ENCODE measurements around the gene IFIT1. TPM values are rescaled to one million over a fixed set of nuclear protein-coding genes. Genes with fewer than 3 reads are reported as not detected.
"Not testable (repeated sequence)": the region's sequence is repeated elsewhere in the genome, so short reads cannot be mapped to it uniquely, and the experiment has no call there.

Gene IFIT1
- total RNA-seq, 1 donor from 2014 or later, result 13.2 TPM

DNA sequence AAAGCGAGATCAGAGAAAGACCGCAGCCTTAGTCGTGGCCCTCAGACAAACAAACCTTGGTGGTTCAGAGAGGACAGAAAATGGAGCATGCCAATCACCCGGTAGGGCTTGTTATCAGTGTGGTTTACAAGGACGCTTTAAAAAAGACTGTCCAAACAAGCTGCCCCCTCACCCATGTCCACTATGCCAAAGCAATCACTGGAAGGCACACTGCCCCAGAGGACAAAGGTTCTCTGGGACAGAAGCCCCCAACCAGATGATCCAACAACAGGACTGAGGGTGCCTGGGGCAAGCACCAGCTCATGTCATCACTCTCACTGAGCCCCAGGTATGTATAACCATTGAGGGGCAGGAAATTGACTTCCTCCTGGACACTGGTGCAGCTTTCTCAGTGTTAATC, 16.9 kb downstream of the IFIT1 start:
- not testable (repeated sequence) for H3K27me3 Mint-ChIP-seq (ENCODE audit: insufficient read depth, low read depth); H3K4me1 Mint-ChIP-seq; H2AFZ ChIP-seq (replicated peaks); H4K20me1 ChIP-seq (ENCODE audit: low read depth); H3K4me3 ChIP-seq; H3K9me3 Mint-ChIP-seq; H3K4me3 Mint-ChIP-seq; DNase-seq (ENCODE audit: low spot score); H3K9ac ChIP-seq; H3K4me2 ChIP-seq; H3K36me3 ChIP-seq; H3K27ac Mint-ChIP-seq; H3K9me3 ChIP-seq (ENCODE audit: low read depth); H3K79me2 ChIP-seq (ENCODE audit: low read depth); H3K4me1 ChIP-seq; H3F3A ChIP-seq (ENCODE audit: low read depth); H3K27ac ChIP-seq; H3K27me3 ChIP-seq
- peaks cover 20% of the 10 kb centered on the region for H3K36me3 Mint-ChIP-seq

- H3K9ac ChIP-seq; H3K27me3 ChIP-seq; H3K4me1 ChIP-seq; DNase-seq (ENCODE audit: low spot score); H3K4me1 Mint-ChIP-seq; H3K27ac Mint-ChIP-seq; H3K36me3 ChIP-seq; H3K79me2 ChIP-seq (ENCODE audit: low read depth); H3K9me3 Mint-ChIP-seq; H3K27me3 Mint-ChIP-seq (ENCODE audit: insufficient read depth, low read depth); H3K4me2 ChIP-seq; H3K4me3 ChIP-seq; H4K20me1 ChIP-seq (ENCODE audit: low read depth); H3K27ac ChIP-seq; H3K9me3 ChIP-seq (ENCODE audit: low read depth); H3K4me3 Mint-ChIP-seq; H2AFZ ChIP-seq (replicated peaks): not testable (repeated sequence)
- H3F3A ChIP-seq (ENCODE audit: low read depth), result peaks cover 13% of the 10 kb centered on the region
- peaks cover 12% of the 10 kb centered on the region for H3K36me3 Mint-ChIP-seq
Measured at GRCh38 chr10:89410551-89410950, 18.1 kb downstream of the IFIT1 start.

DNA sequence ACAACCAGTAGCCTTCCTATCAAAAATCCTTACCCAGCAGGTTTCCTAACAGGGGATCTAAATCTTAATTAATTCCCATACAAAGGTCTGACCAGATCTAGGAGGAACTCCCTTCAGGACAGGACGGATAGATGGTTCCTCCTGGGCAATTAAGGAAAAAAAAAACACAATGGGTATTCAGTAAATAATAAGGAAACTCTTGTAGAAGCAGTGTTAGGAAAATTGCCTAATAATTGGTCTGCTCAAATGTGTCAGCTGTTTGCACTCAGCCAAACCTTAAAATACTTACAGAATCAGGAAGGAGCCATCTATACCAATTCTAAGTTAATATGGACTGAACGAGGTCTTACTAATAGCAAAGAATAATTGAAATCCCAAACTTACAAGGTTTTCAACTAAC, 18.7 kb downstream of the IFIT1 start:
- peaks cover 11% of the 10 kb centered on the region for H3K9me3 Mint-ChIP-seq
- H3K27ac Mint-ChIP-seq; H2AFZ ChIP-seq (replicated peaks); H4K20me1 ChIP-seq (ENCODE audit: low read depth); H3K4me2 ChIP-seq; H3K9me3 ChIP-seq (ENCODE audit: low read depth); H3K4me3 Mint-ChIP-seq; H3K79me2 ChIP-seq (ENCODE audit: low read depth); DNase-seq (ENCODE audit: low spot score); H3K9ac ChIP-seq; H3K27me3 Mint-ChIP-seq (ENCODE audit: insufficient read depth, low read depth); H3K27ac ChIP-seq; H3K4me3 ChIP-seq; H3K36me3 ChIP-seq; H3K4me1 ChIP-seq: not testable (repeated sequence)
- H3F3A ChIP-seq (ENCODE audit: low read depth), result peaks cover 14% of the 10 kb centered on the region
- peaks cover 11% of the 10 kb centered on the region for H3K4me1 Mint-ChIP-seq
- peaks cover 15% of the 10 kb centered on the region for H3K27me3 ChIP-seq
- peaks cover 12% of the 10 kb centered on the region for H3K36me3 Mint-ChIP-seq

GRCh38 chr10:89412276-89412675, 19.9 kb downstream of the IFIT1 start:
- H3K4me3 Mint-ChIP-seq; H4K20me1 ChIP-seq (ENCODE audit: low read depth); H3K36me3 ChIP-seq; H3K9me3 Mint-ChIP-seq; H3K4me2 ChIP-seq; H3K79me2 ChIP-seq (ENCODE audit: low read depth); H3K4me1 ChIP-seq; H2AFZ ChIP-seq (replicated peaks); H3K9me3 ChIP-seq (ENCODE audit: low read depth); H3K27ac ChIP-seq; H3K9ac ChIP-seq; H3K4me3 ChIP-seq; DNase-seq (ENCODE audit: low spot score); H3K27me3 Mint-ChIP-seq (ENCODE audit: insufficient read depth, low read depth): not testable (repeated sequence)
- peaks cover 14% of the 10 kb centered on the region for H3F3A ChIP-seq (ENCODE audit: low read depth)
- peaks cover 23% of the 10 kb centered on the region for H3K27me3 ChIP-seq
- Mint-ChIP-seq H3K4me1 (peaks cover 12% of the 10 kb centered on the region), H3K27ac (peak overlapping the region; percentile 46), H3K36me3 (peaks cover 11% of the 10 kb centered on the region)

DNA sequence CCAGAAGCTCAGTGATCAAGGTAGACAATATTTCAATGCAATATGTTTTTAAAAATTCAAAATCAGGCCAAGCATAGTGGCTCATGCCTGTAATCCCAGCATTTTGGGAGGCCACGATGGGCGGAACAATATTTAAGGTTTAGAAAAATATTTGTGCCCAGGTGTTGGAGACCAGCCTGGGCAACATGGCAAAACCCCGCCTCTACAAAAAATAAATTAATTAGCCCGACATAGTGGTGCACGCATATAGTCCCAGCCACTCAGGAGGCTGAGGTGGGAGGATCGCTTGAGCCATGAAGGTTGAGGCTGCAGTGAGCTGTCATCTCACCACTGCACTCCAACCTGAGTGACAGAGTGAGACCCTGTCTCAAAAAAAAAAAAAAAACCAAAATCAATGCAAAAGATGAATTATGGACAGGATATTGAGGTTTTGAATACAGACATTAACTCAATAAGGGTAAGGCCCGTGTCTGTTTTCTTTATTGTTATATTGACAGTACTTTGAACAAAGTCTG, 21.0 kb downstream of the IFIT1 start:
- H3F3A ChIP-seq (ENCODE audit: low read depth), result peaks cover 14% of the 10 kb centered on the region
- DNase-seq (ENCODE audit: low spot score), result no peak
- H3K36me3 ChIP-seq, result no peaks in the 10 kb centered on the region
- no peak overlapping the region for H3K27ac ChIP-seq
- peaks cover 23% of the 10 kb centered on the region for H3K27me3 ChIP-seq
- TF ChIP-seq EZH2 (IDR thresholded peaks at IDR 0.05) (no peak), EZH2phosphoT487 (IDR thresholded peaks at IDR 0.05) (no peak), CTCF (IDR thresholded peaks at IDR 0.05) (no peak)
- Mint-ChIP-seq H3K27ac (peak overlapping the region; percentile 99), H3K36me3 (peaks cover 19% of the 10 kb centered on the region), H3K4me3 (peak overlapping the region; percentile 98), H3K9me3 (peaks cover 7% of the 10 kb centered on the region), H3K27me3 (ENCODE audit: insufficient read depth, low read depth) (no peaks in the 10 kb centered on the region), H3K4me1 (peaks cover 12% of the 10 kb centered on the region)
- H3K9ac ChIP-seq, result no peak overlapping the region
- no peak overlapping the region for H2AFZ ChIP-seq (replicated peaks)
- H3K9me3 ChIP-seq (ENCODE audit: low read depth), result no peaks in the 10 kb centered on the region
- peaks cover 4% of the 10 kb centered on the region for H3K4me1 ChIP-seq
- peak overlapping the region; percentile 87 for H3K4me2 ChIP-seq
- H4K20me1 ChIP-seq (ENCODE audit: low read depth), result no peaks in the 10 kb centered on the region
- H3K4me3 ChIP-seq, result no peak overlapping the region
- no peaks in the 10 kb centered on the region for H3K79me2 ChIP-seq (ENCODE audit: low read depth)

Data from neural progenitor cell (in vitro differentiated cells).